GM12892 (cell line): ENCODE measurements around the gene ARF4.

Source experiments
- POLR2A ChIP-seq: IDR thresholded peaks from 2 replicates; pipeline ENCODE4 v1.6.1; 2011; ENCODE audit warnings: low read depth, low read length, control low read depth
- POLR2AphosphoS5 ChIP-seq: IDR thresholded peaks from 2 replicates; pipeline ENCODE4 v1.6.1; 2011; ENCODE audit warnings: low read depth, low read length, control low read depth
- TAF1 ChIP-seq: IDR thresholded peaks from 2 replicates; pipeline ENCODE4 v1.6.1; 2011; ENCODE audit warnings: low read depth, mild to moderate bottlenecking, control low read depth, low read length, borderline replicate concordance

- no peak for TF ChIP-seq POLR2A
- TF ChIP-seq TAF1, result no peak
- no peak for TF ChIP-seq POLR2AphosphoS5
These were observed 40.2 kb upstream of the ARF4 start for GRCh38 chr3:57637391-57637790.
